K562 (cell line): Measurements from ENCODE around the gene PLA2G2C. TPM values are rescaled to one million over a fixed set of nuclear protein-coding genes. Genes with fewer than 3 reads are reported as not detected.

ENCODE experiments used
- BRF1 ChIP-seq: IDR thresholded peaks from 3 replicates; pipeline ENCODE4 v1.6.1; 2011; ENCODE audit warnings: borderline replicate concordance, mild to moderate bottlenecking; ENCODE audit not compliant: insufficient read length; ENCODE audit errors: extremely low read depth
- JUNB ChIP-seq: fragments of 450-650 bp; formaldehyde crosslinking; conservative IDR thresholded peaks from 2 replicates; pipeline ENCODE4 v1.4.0; 2020; ENCODE audit warnings: mild to moderate bottlenecking
- MYC ChIP-seq, 2 experiments: fragments of 250-450 bp in 1 of 2; sonication (Bioruptor Pico) in 1 of 2; IDR thresholded peaks; 2 replicates each; pipeline versions ENCODE4 v1.5.1 to v1.6.1; 2012 to 2021; ENCODE audit warnings: low read depth in 2 of 2, borderline replicate concordance in 1 of 2, improper control_type of control experiment in 1 of 2, low read length in 1 of 2, mild to moderate bottlenecking in 1 of 2, moderate library complexity in 1 of 2
- NRF1 ChIP-seq, 2 experiments: fragments of 450-650 bp; IDR thresholded peaks in 1 of 2; conservative IDR thresholded peaks in 1 of 2; 2 replicates each; pipeline ENCODE4 v1.6.1; 2014; ENCODE audit warnings: mild to moderate bottlenecking in 2 of 2
- PHB ChIP-seq: fragments of 250-450 bp; sonication (Bioruptor Pico); IDR thresholded peaks from 2 replicates; pipeline ENCODE4 v1.5.0; 2021
- POLR2A ChIP-seq: fragments of 450-650 bp; conservative IDR thresholded peaks from 2 replicates; pipeline ENCODE4 v1.6.1; 2016
- RBM39 ChIP-seq: fragments of 200-400 bp; formaldehyde crosslinking; optimal IDR thresholded peaks from 2 replicates; pipeline ENCODE3; 2018; ENCODE audit warnings: low read depth, low read length
- RERE ChIP-seq: sonication (generic); formaldehyde crosslinking; IDR thresholded peaks from 2 replicates; pipeline ENCODE4 v1.8.0; 2023; ENCODE audit warnings: missing genetic modification reagents, mild to moderate bottlenecking, borderline replicate concordance
- RREB1 ChIP-seq: fragments of 250-450 bp; sonication (Bioruptor Pico); IDR thresholded peaks from 2 replicates; pipeline ENCODE4 v1.4.0; 2020
- ZNF12 ChIP-seq: sonication (generic); formaldehyde crosslinking; IDR thresholded peaks from 2 replicates; pipeline ENCODE4 v1.4.0; 2020; ENCODE audit warnings: mild to moderate bottlenecking, missing genetic modification reagents
- polyA plus RNA-seq, 8 experiments: library from polyadenylated mRNA; depleted of rRNA in 4 of 8; stranded (reverse) in 5 of 8; unstranded in 3 of 8; fragments of >200 nt; fragmentation: Nextera tagmentation in 2 of 8; fragmentation: Illumina TruSeq in 1 of 8; extraction: Ambion mirVana in 2 of 8; extraction: Trizol in 1 of 8; gene quantifications; 2 replicates each; pipeline versions ENCODE4 v1.2.1 to v1.2.3, GENCODE V29; 2011 to 2014; ENCODE audit warnings: inconsistent platforms in 1 of 8, missing spikeins in 1 of 8
- total RNA-seq, 7 experiments: library from RNA; depleted of rRNA in 6 of 7; stranded (reverse); fragments of >200 nt in 6 of 7; fragmentation: Illumina TruSeq in 2 of 7; extraction: Trizol in 2 of 7; gene quantifications; 2 replicates each; pipeline versions ENCODE4 v1.2.1 to v1.2.3, GENCODE V29; 2011 to 2021; ENCODE audit warnings: low replicate concordance in 1 of 7
- TF ChIP-seq, protein P1 (sequence below): fragments of 200-800 bp; sonication (Bioruptor generic); IDR thresholded peaks from 2 replicates; pipeline ENCODE4 v1.6.1; 2016; ENCODE audit warnings: missing genetic modification characterization, missing compliant biosample characterization

PLA2G2C gene
- total and polyA plus RNA-seq, 9 of the 15 experiments (the other 6 are each of a cell fraction or from before 2014, with no cell fraction given), result 0.14 to 0.49 (median 0.21) TPM

- TF ChIP-seq RERE (CRISPR knock-in tag), result no peak
- TF ChIP-seq, protein P1, sequence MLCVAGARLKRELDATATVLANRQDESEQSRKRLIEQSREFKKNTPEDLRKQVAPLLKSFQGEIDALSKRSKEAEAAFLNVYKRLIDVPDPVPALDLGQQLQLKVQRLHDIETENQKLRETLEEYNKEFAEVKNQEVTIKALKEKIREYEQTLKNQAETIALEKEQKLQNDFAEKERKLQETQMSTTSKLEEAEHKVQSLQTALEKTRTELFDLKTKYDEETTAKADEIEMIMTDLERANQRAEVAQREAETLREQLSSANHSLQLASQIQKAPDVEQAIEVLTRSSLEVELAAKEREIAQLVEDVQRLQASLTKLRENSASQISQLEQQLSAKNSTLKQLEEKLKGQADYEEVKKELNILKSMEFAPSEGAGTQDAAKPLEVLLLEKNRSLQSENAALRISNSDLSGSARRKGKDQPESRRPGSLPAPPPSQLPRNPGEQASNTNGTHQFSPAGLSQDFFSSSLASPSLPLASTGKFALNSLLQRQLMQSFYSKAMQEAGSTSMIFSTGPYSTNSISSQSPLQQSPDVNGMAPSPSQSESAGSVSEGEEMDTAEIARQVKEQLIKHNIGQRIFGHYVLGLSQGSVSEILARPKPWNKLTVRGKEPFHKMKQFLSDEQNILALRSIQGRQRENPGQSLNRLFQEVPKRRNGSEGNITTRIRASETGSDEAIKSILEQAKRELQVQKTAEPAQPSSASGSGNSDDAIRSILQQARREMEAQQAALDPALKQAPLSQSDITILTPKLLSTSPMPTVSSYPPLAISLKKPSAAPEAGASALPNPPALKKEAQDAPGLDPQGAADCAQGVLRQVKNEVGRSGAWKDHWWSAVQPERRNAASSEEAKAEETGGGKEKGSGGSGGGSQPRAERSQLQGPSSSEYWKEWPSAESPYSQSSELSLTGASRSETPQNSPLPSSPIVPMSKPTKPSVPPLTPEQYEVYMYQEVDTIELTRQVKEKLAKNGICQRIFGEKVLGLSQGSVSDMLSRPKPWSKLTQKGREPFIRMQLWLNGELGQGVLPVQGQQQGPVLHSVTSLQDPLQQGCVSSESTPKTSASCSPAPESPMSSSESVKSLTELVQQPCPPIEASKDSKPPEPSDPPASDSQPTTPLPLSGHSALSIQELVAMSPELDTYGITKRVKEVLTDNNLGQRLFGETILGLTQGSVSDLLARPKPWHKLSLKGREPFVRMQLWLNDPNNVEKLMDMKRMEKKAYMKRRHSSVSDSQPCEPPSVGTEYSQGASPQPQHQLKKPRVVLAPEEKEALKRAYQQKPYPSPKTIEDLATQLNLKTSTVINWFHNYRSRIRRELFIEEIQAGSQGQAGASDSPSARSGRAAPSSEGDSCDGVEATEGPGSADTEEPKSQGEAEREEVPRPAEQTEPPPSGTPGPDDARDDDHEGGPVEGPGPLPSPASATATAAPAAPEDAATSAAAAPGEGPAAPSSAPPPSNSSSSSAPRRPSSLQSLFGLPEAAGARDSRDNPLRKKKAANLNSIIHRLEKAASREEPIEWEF (CRISPR knock-in tag), result no peak
- TF ChIP-seq MYC (IDR thresholded peaks at IDR 0.05; ENCODE audit: low read depth, low read length), result no peak
- TF ChIP-seq MYC (CRISPR knock-in tag; IDR thresholded peaks at IDR 0.05; ENCODE audit: borderline replicate concordance, low read depth), result no peak
- no peak for TF ChIP-seq RREB1 (CRISPR knock-in tag)
- no peak for TF ChIP-seq PHB (CRISPR knock-in tag)
- TF ChIP-seq NRF1 (conservative IDR thresholded peaks at IDR 0.05 in 1 of 2, IDR thresholded peaks at IDR 0.05 in 1 of 2), result peak in 1 of 2 experiments; percentile 22; a peak in 1 of 4 replicates
- no peak for TF ChIP-seq BRF1
- no peak for TF ChIP-seq POLR2A
- no peak for TF ChIP-seq JUNB (CRISPR knock-in tag)
- no peak for TF ChIP-seq RBM39
- no peak for TF ChIP-seq ZNF12
Observed at GRCh38 chr1:20165522-20165951, 20.8 kb downstream of the PLA2G2C start (continued).
